Mucosa of stomach (tissue), 1 donor: ENCODE data around the gene CDK5RAP3.
"Not testable (repeated sequence)": the region's sequence is repeated elsewhere in the genome, so short reads cannot be mapped to it uniquely, and the experiment has no call there.

ENCODE experiments used
- H3K27me3 ChIP-seq: one replicate; pipeline ENCODE4 v1.7.0; 2013; ENCODE audit warnings: mild to moderate bottlenecking, low read length; ENCODE audit not compliant: control insufficient read depth, insufficient read depth
- H3K36me3 ChIP-seq: one replicate; pipeline ENCODE4 v1.7.0; 2013; ENCODE audit warnings: low read length; ENCODE audit not compliant: control insufficient read depth, insufficient read depth
- H3K4me1 ChIP-seq: one replicate; pipeline ENCODE4 v1.7.0; 2013; ENCODE audit warnings: mild to moderate bottlenecking, low read length; ENCODE audit not compliant: control insufficient read depth, insufficient read depth
- H3K4me3 ChIP-seq: one replicate; pipeline ENCODE4 v1.7.0; 2013; ENCODE audit warnings: low read length
- H3K9ac ChIP-seq: one replicate; pipeline ENCODE4 v1.7.0; 2013; ENCODE audit warnings: mild to moderate bottlenecking, low read length, moderate library complexity
- H3K9me3 ChIP-seq: one replicate; pipeline ENCODE4 v1.7.0; 2013; ENCODE audit warnings: mild to moderate bottlenecking, low read length, moderate library complexity; ENCODE audit not compliant: control insufficient read depth
- donor health status: Pancreatic carcinoma.

CDK5RAP3 gene, protein sequence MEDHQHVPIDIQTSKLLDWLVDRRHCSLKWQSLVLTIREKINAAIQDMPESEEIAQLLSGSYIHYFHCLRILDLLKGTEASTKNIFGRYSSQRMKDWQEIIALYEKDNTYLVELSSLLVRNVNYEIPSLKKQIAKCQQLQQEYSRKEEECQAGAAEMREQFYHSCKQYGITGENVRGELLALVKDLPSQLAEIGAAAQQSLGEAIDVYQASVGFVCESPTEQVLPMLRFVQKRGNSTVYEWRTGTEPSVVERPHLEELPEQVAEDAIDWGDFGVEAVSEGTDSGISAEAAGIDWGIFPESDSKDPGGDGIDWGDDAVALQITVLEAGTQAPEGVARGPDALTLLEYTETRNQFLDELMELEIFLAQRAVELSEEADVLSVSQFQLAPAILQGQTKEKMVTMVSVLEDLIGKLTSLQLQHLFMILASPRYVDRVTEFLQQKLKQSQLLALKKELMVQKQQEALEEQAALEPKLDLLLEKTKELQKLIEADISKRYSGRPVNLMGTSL

DNA sequence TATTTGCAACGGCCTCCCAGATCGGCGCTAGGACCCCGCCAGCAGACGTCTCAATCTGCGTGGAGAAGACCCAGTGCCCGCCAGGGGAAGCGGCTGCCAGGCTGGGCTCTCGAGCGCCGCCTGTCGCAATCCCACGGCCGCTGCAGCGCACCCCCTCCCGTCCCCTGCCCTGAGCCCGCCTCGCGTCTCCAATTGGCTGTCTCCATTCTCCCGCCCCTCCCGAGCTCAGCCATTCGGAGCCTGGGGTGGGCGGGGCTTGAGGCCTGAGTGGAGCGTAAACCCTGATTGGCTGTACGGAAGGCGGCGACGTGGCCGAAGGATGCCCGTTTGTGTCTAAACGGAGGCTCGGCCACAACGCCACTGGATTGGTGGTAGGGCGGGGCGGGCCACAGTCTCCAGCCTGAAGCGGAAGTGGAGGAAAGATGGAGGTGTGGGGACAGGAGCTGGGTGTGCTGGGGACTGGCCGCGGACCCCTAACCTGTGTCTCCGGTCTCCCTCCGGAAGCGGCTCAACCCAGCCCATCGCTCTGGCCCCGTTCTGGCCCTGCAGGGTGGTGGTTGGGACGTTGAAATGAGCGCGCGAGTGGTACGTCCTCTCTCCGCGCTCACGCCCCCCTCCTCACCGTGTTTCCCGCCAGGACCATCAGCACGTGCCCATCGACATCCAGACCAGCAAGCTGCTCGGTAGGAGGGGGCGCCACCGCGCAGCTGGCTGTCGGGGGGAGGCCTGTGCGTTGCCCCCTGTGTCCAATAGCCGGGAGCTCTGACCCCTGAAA, at the start of gene CDK5RAP3:
Gene CDK5RAP3, plus strand, starts transcription at position 389 of the 775 bp plus-strand sequence. Its CDS starts 34 bp downstream, at position 423.
- H3K9ac ChIP-seq, result peak within 1 kb of the TSS; percentile 87
- no peaks in the 10 kb centered on the region for H3K9me3 ChIP-seq
- peaks cover 5% of the 10 kb centered on the region for H3K36me3 ChIP-seq
- H3K4me3 ChIP-seq, result peak within 1 kb of the TSS; percentile 86
- peaks cover 36% of the 10 kb centered on the region for H3K4me1 ChIP-seq
- H3K27me3 ChIP-seq, result no peaks in the 10 kb centered on the region

DNA sequence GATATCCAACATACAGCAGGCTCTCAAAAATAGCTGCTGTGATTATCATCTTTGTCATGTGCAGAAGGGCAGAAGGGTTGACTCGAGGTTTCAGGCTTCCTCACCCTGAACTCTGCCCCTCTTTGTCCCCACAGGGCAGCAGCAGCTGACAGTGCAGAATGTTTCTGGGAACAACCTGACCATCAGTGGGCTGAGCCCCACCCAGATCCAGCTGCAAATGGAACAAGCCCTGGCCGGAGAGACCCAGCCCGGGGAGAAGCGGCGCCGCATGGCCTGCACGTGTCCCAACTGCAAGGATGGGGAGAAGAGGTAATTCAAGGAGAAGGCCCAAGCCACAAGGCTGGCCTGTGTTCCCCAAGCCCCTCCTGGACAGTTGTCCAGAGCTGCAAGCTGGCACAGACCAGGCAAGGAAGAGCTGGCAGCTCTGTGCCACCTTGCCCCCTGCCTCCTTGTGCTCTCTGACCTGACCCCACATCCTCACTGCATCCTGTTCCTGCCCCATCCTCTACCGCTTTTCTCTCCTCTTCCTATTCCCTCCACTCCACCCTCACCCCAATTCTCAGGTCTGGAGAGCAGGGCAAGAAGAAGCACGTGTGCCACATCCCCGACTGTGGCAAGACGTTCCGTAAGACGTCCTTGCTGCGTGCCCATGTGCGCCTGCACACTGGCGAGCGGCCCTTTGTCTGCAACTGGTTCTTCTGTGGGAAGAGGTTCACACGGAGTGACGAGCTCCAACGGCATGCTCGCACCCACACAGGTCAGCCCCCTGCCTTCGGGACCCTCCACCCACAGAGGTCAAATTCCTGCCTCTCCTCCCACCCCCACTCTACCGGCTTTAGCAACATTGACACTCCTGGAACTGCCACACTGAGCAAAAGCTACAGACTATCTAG, 45.9 kb upstream of the CDK5RAP3 start:
- Histone ChIP-seq H3K9me3 (no peaks in the 10 kb centered on the region), H3K4me3 (no peak overlapping the region), H3K9ac (no peak overlapping the region), H3K36me3 (peaks cover 5% of the 10 kb centered on the region), H3K27me3 (no peaks in the 10 kb centered on the region), H3K4me1 (no peaks in the 10 kb centered on the region)

GRCh38 chr17:47925678-47925988, 45.3 kb upstream of the CDK5RAP3 start:
- Histone ChIP-seq H3K36me3 (peaks cover 5% of the 10 kb centered on the region), H3K4me3 (no peak overlapping the region), H3K9me3 (no peaks in the 10 kb centered on the region), H3K4me1 (no peaks in the 10 kb centered on the region), H3K27me3 (no peaks in the 10 kb centered on the region), H3K9ac (no peak overlapping the region)

- Histone ChIP-seq H3K9ac (no peak overlapping the region), H3K4me1 (no peaks in the 10 kb centered on the region), H3K27me3 (no peaks in the 10 kb centered on the region), H3K36me3 (peaks cover 5% of the 10 kb centered on the region), H3K9me3 (no peaks in the 10 kb centered on the region), H3K4me3 (no peak overlapping the region)
Measured at GRCh38 chr17:47927821-47928400, 43.0 kb upstream of the CDK5RAP3 start.

DNA sequence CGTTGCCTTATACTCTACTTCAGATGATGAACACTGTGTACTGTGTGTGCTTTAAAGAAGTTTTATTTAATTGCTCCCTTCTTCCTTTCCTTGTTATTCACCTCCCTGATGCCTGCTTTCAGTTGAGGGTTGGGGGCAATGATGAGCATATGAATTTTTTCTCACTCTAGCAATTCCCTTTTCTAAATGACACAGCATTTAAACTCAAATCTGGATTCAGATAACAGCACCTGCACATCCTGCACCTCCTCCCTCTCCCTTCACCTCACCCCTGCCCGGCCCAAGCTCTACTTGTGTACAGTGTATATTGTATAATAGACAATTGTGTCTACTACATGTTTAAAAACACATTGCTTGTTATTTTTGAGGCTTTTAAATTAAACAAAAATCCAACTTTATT, 42.5 kb upstream of the CDK5RAP3 start:
- no peak overlapping the region for H3K4me3 ChIP-seq
- H3K27me3 ChIP-seq, result no peaks in the 10 kb centered on the region
- no peak overlapping the region for H3K9ac ChIP-seq
- peaks cover under 1% of the 10 kb centered on the region for H3K36me3 ChIP-seq
- H3K9me3 ChIP-seq, result no peaks in the 10 kb centered on the region
- H3K4me1 ChIP-seq, result no peaks in the 10 kb centered on the region

DNA sequence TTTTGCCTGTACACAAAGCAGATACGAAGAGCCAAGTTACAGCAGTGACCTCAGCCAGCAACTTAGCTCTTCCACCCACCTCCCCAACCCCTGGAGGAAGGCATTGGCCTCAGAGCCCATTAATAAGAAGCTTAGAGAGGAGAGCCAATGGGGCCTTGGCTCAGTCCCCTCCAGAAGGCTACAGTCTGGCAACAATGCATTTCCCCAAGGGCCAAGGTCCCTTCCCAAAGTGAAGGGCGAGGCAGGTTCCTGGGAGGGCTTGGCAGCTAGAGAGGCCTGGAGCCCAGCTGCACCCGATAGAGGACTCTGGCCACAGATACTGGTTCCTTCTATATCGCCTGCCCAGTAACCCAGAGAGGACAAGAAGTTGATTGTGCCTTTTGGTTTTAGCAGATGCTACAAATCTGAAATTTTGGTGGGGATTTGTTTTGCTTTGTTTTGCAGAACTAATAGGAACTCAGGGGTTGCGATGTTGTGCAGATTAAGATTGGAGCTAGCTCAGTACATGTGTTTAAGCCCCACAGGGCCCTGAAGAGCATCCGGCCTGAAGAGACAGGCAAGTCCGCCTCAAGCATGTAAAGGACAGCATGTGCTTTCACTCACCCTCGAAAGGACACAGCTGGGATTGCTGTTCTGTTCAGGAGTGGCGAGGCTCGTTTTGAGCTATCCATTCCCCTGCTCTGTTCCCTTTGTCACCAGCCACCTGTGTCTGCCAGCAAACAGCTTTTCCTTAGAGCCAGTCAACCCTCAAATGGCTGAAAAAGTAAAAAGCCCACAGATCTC, 41.5 kb upstream of the CDK5RAP3 start:
- no peak overlapping the region for H3K9ac ChIP-seq
- H3K27me3 ChIP-seq, result no peaks in the 10 kb centered on the region
- H3K4me1 ChIP-seq, result no peaks in the 10 kb centered on the region
- H3K36me3 ChIP-seq, result no peaks in the 10 kb centered on the region
- H3K4me3 ChIP-seq, result no peak overlapping the region
- no peaks in the 10 kb centered on the region for H3K9me3 ChIP-seq

GRCh38 chr17:47931848-47932247, 39.1 kb upstream of the CDK5RAP3 start:
- H3K9me3 ChIP-seq, result no peaks in the 10 kb centered on the region
- no peaks in the 10 kb centered on the region for H3K36me3 ChIP-seq
- no peak overlapping the region for H3K4me3 ChIP-seq
- H3K4me1 ChIP-seq, result peaks cover 5% of the 10 kb centered on the region
- no peaks in the 10 kb centered on the region for H3K27me3 ChIP-seq
- no peak overlapping the region for H3K9ac ChIP-seq

DNA sequence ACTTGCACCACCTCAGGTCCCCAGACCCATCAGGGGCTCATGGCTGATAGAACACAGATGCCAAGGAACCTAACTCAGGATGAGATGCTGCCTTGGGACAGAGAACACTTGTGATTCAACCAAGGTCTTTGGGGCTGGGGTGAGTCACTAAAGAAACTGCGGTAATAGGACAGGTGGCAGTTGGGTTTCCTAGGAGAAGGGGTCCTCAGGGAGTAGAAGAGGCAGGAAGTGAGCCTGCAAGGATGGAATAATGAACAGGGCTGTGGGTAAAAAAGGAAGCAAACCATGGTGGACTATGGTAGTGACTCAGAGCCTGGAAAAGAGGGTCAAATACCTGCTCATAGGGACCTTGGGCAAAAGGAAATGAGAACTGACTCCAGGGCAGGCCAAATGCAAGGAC, 36.1 kb upstream of the CDK5RAP3 start:
- Histone ChIP-seq H3K27me3 (no peaks in the 10 kb centered on the region), H3K36me3 (no peaks in the 10 kb centered on the region), H3K9ac (no peak overlapping the region), H3K4me1 (peaks cover 5% of the 10 kb centered on the region), H3K4me3 (no peak overlapping the region), H3K9me3 (no peaks in the 10 kb centered on the region)

DNA sequence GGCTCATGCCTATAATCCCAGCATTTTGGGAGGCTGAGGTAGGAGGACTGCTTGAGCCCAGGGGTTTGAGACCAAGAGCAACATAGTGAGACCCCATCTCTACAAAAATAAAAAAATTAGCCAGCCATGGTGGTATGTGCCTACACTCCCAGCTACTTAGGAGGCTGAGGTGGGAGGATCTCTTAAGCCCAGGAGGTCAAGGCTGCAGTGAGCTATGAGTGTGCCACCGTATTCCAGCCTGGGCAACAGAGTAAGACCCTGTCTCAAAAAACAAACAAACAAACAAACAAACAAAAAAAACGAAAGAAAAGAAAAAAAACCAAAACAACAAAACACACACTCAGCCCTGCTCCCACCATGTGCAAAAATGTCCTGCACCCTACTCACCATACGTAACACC, 35.4 kb upstream of the CDK5RAP3 start:
- not testable (repeated sequence) for H3K9ac ChIP-seq, H3K36me3 ChIP-seq, H3K4me3 ChIP-seq, H3K9me3 ChIP-seq, H3K27me3 ChIP-seq, H3K4me1 ChIP-seq

DNA sequence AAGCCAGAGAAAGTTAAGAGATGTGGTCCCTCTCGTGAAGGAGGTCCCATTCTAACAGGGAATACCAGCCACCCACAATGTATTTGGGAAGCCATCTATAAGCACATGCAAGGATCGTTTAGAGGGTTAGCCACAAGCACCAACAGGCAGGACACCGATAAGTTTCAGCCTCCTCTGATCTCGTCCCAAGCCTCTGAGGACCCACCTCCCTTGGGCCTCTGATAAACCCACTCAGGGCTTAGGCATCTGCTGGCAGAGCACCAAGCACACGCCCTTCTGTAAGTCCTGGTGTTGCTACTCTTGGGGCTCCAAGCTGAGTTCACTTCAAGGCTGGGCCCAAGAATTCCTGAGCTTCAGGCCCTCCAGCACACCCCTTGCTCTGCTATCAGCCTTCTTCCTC, 35.0 kb upstream of the CDK5RAP3 start:
- Histone ChIP-seq H3K4me1 (peaks cover 8% of the 10 kb centered on the region), H3K9ac (no peak overlapping the region), H3K4me3 (no peak overlapping the region), H3K36me3 (no peaks in the 10 kb centered on the region), H3K27me3 (no peaks in the 10 kb centered on the region), H3K9me3 (no peaks in the 10 kb centered on the region)

DNA sequence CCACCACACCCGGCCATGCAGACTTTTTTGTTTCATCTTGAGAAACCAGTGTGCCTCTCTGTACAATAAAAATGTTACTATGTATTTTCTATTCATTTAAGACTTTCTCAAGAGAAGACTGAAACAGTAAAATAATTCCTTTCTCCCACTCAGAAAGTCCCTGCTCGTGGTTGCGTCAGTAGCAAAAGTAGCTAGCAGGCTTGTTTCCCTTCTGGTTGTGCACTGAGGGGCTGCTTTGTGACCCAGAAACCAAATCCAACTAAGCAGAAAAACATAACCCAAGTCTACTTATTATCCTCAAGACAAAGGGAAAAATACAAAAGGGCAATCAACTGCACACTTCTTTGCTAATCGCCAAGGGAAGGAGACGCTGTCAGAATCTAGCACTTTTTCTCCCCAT, 33.0 kb upstream of the CDK5RAP3 start:
- Histone ChIP-seq H3K27me3 (no peaks in the 10 kb centered on the region), H3K36me3 (no peaks in the 10 kb centered on the region), H3K4me1 (peaks cover 18% of the 10 kb centered on the region), H3K4me3 (no peak overlapping the region), H3K9ac (no peak overlapping the region), H3K9me3 (no peaks in the 10 kb centered on the region)
